Activated CD4-positive, alpha-beta T cell treated with anti-CD3 and anti-CD28 coated beads for 48 hours (primary cell): ENCODE measurements around the gene AOC1.
A peak's percentile ranks its signal among the peaks of the same experiment; 100 is the strongest.

Source experiments
- DNase-seq: peaks from one replicate; pipeline ENCODE4 v3.0.0-alpha.2; 2020

Gene AOC1

GRCh38 chr7:150858236-150859197 lies 6.2 kb downstream of the AOC1 start:
- DNase-seq, result no peak

GRCh38 chr7:150860291-150860977 lies 8.1 kb downstream of the AOC1 start:
- no peak for DNase-seq

GRCh38 chr7:150860978-150861295 lies 8.6 kb downstream of the AOC1 start:
- no peak for DNase-seq

- no peak for DNase-seq
Measured at GRCh38 chr7:150862356-150862755, 10.0 kb downstream of the AOC1 start.

GRCh38 chr7:150863946-150864345 lies 11.6 kb downstream of the AOC1 start:
- DNase-seq, result no peak

GRCh38 chr7:150866932-150867564 lies 14.7 kb downstream of the AOC1 start:
- DNase-seq, result no peak

GRCh38 chr7:150867605-150868004 lies 15.3 kb downstream of the AOC1 start:
- no peak for DNase-seq

GRCh38 chr7:150869467-150869866 lies 17.1 kb downstream of the AOC1 start:
- no peak for DNase-seq

GRCh38 chr7:150871601-150872000 lies 19.3 kb downstream of the AOC1 start:
- DNase-seq, result no peak

- DNase-seq, result no peak
Measured at GRCh38 chr7:150874401-150875198, 22.3 kb downstream of the AOC1 start.

- no peak for DNase-seq
Measured at GRCh38 chr7:150875791-150876190, 23.5 kb downstream of the AOC1 start.

- DNase-seq, result peak; percentile 57
Measured at GRCh38 chr7:150876817-150877526, 24.7 kb downstream of the AOC1 start.

- no peak for DNase-seq
Measured at GRCh38 chr7:150877536-150877935, 25.2 kb downstream of the AOC1 start.

GRCh38 chr7:150879345-150879744 lies 27.0 kb downstream of the AOC1 start:
- DNase-seq, result no peak

- no peak for DNase-seq
Measured at GRCh38 chr7:150881189-150881588, 28.9 kb downstream of the AOC1 start.

GRCh38 chr7:150890853-150891584 lies 38.7 kb downstream of the AOC1 start:
- DNase-seq, result no peak

- DNase-seq, result no peak
Measured at GRCh38 chr7:150891740-150892139, 39.4 kb downstream of the AOC1 start.

- no peak for DNase-seq
Measured at GRCh38 chr7:150895809-150896208, 43.5 kb downstream of the AOC1 start.

GRCh38 chr7:150896562-150897209 lies 44.4 kb downstream of the AOC1 start:
- DNase-seq, result no peak

GRCh38 chr7:150897502-150898474 lies 45.5 kb downstream of the AOC1 start:
- DNase-seq, result peak; percentile 52
